HL-60 (cell line): ENCODE results near the gene MYD88.

ENCODE experiments used
- CTCF ChIP-seq: IDR thresholded peaks from one replicate; pipeline ENCODE4 v1.5.1; 2011; ENCODE audit warnings: low read length, control low read depth, inconsistent platforms; ENCODE audit not compliant: insufficient read depth
- POLR2AphosphoS5 ChIP-seq: IDR thresholded peaks from 2 replicates; pipeline ENCODE4 v1.6.1; 2012; ENCODE audit warnings: low read depth
- REST ChIP-seq: IDR thresholded peaks from 2 replicates; pipeline ENCODE4 v1.6.1; 2012; ENCODE audit warnings: low read depth; ENCODE audit not compliant: insufficient replicate concordance
- SPI1 ChIP-seq: IDR thresholded peaks from 2 replicates; pipeline ENCODE4 v1.6.1; 2012; ENCODE audit warnings: low read depth, mild to moderate bottlenecking, borderline replicate concordance

- TF ChIP-seq REST (no peak), CTCF (no peak), POLR2AphosphoS5 (no peak), SPI1 (no peak)
Observed at GRCh38 chr3:38157117-38157516, 18.7 kb downstream of the MYD88 start.
